ENCODE measurements around the gene PDCD1LG2.
A peak's percentile ranks its signal among the peaks of the same experiment; 100 is the strongest.

The PDCD1LG2 gene

DNA sequence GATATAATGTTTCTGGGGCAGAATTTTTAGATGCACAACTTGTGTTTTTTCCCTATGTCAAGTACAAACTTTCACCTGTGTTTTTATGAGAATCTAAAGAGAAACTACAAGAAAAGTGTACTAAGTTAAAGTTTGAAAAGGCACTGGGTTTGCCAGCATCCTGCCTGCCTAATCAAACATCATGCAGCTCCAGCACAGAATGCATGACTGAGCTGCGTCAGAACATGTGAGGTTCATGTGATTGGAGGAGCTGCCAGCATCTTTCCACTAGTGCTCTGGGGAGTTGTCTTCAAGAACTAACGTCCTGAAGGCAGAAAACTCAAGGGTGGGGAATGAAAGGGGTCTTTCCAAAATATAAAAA is 72.5 kb downstream of the PDCD1LG2 start:
- no peak overlapping the region for H3K9ac ChIP-seq (ENCODE audit: low read length)
- H3K36me3 ChIP-seq (ENCODE audit: control insufficient read depth, insufficient read depth, low read length) = no peaks in the 10 kb centered on the region
- H3K4me3 ChIP-seq (ENCODE audit: low read length) = no peak overlapping the region
- no peaks in the 10 kb centered on the region for H3K27me3 ChIP-seq (ENCODE audit: control insufficient read depth, insufficient read depth, low read length)
- H3K4me1 ChIP-seq (ENCODE audit: control insufficient read depth, insufficient read depth, low read length) = no peaks in the 10 kb centered on the region
- no peak overlapping the region for H3K27ac ChIP-seq (ENCODE audit: low read depth, low read length)

DNA sequence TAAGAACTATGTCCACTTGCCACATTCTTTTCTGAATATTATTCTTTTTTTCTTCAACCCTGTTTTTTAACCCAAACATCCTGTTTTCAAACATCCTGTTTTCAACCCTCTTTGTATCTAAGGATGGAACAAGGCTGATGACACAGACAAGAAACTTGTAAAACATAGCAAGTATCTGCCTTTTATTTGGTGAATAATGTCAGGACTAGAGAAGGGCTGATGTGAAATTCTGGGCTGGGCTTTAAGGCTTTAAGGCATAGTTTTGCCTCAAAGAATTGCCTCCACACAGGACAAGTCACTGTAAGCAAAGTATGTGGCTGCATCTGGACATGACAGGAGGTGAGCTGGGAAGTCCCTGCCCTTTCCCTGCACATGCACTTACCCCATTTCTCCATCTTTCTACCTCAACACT is 76.1 kb downstream of the PDCD1LG2 start:
- H3K36me3 ChIP-seq (ENCODE audit: control insufficient read depth, insufficient read depth, low read length) = no peaks in the 10 kb centered on the region
- no peaks in the 10 kb centered on the region for H3K4me1 ChIP-seq (ENCODE audit: control insufficient read depth, insufficient read depth, low read length)
- H3K4me3 ChIP-seq (ENCODE audit: low read length) = no peak overlapping the region
- H3K9ac ChIP-seq (ENCODE audit: low read length) = no peak overlapping the region
- no peaks in the 10 kb centered on the region for H3K27me3 ChIP-seq (ENCODE audit: control insufficient read depth, insufficient read depth, low read length)
- H3K27ac ChIP-seq (ENCODE audit: low read depth, low read length) = no peak overlapping the region

DNA sequence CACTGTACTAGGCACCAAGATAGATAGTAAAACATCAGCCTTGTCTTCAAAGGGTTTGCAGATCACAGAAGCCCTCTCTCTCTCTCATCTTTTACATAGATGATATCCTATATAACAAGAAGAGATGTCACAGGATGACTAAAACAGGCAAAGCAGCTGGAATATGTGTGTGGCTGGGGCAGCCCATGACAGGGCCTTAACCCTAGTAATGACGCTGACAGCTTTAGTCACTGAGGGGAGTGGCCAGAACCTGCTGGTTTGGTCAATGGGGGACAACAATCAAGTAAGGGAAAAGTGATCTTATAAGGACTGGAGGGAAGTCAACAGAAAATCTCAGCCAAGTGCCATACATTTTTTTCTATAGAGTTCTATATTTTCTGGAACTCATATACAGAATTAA is 76.7 kb downstream of the PDCD1LG2 start:
- Histone ChIP-seq H3K4me3 (ENCODE audit: low read length) (no peak overlapping the region), H3K9ac (ENCODE audit: low read length) (no peak overlapping the region), H3K36me3 (ENCODE audit: control insufficient read depth, insufficient read depth, low read length) (no peaks in the 10 kb centered on the region), H3K27ac (ENCODE audit: low read depth, low read length) (no peak overlapping the region), H3K4me1 (ENCODE audit: control insufficient read depth, insufficient read depth, low read length) (no peaks in the 10 kb centered on the region), H3K27me3 (ENCODE audit: control insufficient read depth, insufficient read depth, low read length) (no peaks in the 10 kb centered on the region)

DNA sequence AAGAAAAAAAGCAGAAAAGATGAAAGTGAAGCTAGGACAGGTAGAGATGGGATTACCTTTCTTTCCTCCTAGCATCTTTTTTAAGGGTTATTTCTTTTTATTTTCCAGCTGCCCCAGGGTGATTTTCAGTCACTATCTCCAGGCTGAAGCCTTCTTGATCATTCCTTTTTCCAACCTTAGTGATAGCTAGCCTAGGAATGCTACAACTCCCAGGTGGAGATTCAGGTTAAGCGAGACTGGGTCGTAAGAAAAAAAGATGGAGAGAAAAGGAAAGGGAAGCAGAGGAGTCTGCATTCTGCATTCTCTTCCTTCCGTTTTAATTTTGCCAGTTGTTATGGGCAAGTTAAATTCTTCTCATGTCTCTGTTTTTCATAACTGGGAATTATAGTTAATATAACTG is 81.9 kb downstream of the PDCD1LG2 start:
- Histone ChIP-seq H3K4me1 (ENCODE audit: control insufficient read depth, insufficient read depth, low read length) (no peaks in the 10 kb centered on the region), H3K27me3 (ENCODE audit: control insufficient read depth, insufficient read depth, low read length) (no peaks in the 10 kb centered on the region), H3K9ac (ENCODE audit: low read length) (no peak overlapping the region), H3K4me3 (ENCODE audit: low read length) (no peak overlapping the region), H3K27ac (ENCODE audit: low read depth, low read length) (no peak overlapping the region), H3K36me3 (ENCODE audit: control insufficient read depth, insufficient read depth, low read length) (no peaks in the 10 kb centered on the region)

DNA sequence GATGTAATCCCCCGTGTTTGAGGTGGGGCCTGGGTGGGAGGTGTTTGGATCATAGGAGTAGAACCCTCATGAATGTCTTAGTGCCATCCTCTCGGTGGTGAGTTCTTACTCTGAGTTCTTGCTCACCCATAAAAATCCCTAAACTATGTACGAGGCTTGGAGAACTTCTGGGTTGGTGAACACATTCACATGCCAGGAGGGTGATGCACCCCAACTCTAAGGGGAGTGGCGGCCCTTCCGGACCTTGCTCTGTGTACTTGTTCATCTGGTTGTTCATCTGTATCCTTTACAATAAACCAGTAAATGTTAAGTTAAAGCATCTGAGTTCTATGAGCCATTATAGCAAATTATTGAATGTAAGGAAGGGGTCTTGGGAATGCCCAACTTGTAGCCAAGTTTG is 82.6 kb downstream of the PDCD1LG2 start:
- Histone ChIP-seq H3K4me3 (ENCODE audit: low read length) (no peak overlapping the region), H3K4me1 (ENCODE audit: control insufficient read depth, insufficient read depth, low read length) (no peaks in the 10 kb centered on the region), H3K27me3 (ENCODE audit: control insufficient read depth, insufficient read depth, low read length) (no peaks in the 10 kb centered on the region)

DNA sequence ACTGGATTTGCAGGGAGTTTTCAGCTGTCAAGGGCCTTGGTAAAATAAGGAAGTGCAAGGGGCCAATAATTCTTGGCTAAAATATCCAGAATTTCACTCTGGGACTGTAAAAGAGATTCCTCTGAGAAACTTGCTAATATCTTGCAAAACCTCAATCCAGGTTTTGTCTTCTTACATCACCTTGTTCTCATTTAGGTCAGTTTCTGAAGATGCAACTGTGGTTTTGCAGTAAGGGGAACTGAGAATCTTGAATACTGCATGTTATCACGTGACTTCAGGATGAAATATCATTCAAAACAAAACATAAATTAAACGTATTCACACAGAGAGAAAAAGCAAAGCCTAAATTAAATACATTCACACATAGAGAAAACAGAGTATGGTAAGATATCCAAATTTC is 83.6 kb downstream of the PDCD1LG2 start:
- Histone ChIP-seq H3K9ac (ENCODE audit: low read length) (no peak overlapping the region), H3K4me3 (ENCODE audit: low read length) (no peak overlapping the region), H3K27ac (ENCODE audit: low read depth, low read length) (no peak overlapping the region), H3K36me3 (ENCODE audit: control insufficient read depth, insufficient read depth, low read length) (no peaks in the 10 kb centered on the region), H3K27me3 (ENCODE audit: control insufficient read depth, insufficient read depth, low read length) (no peaks in the 10 kb centered on the region), H3K4me1 (ENCODE audit: control insufficient read depth, insufficient read depth, low read length) (no peaks in the 10 kb centered on the region)

More for the DNA sequence above, 82.6 kb downstream of the PDCD1LG2 start:
- no peak overlapping the region for H3K9ac ChIP-seq (ENCODE audit: low read length)
- no peaks in the 10 kb centered on the region for H3K36me3 ChIP-seq (ENCODE audit: control insufficient read depth, insufficient read depth, low read length)
- no peak overlapping the region for H3K27ac ChIP-seq (ENCODE audit: low read depth, low read length)

DNA sequence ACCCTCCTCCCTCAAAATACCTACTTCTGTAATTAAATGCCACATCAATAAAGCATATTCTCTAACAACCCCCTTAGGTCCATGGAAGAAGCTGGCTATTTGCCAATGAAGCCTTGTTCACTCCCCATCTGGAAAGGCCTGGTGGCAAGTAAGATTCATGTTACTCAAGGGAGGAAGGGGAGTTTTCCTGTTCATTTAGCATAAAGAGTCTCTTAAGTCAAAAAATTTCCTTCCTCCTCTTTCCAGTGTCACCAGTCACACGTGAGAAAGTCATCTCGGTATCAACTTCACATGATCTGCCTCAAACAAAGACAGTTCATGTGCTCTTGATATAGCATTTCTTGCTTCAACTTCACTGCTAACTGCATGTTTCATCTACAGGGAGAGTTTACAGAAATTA is 85.8 kb downstream of the PDCD1LG2 start:
- H3K27me3 ChIP-seq (ENCODE audit: control insufficient read depth, insufficient read depth, low read length) = no peaks in the 10 kb centered on the region
- no peaks in the 10 kb centered on the region for H3K4me1 ChIP-seq (ENCODE audit: control insufficient read depth, insufficient read depth, low read length)
- H3K27ac ChIP-seq (ENCODE audit: low read depth, low read length) = no peak overlapping the region
- H3K36me3 ChIP-seq (ENCODE audit: control insufficient read depth, insufficient read depth, low read length) = no peaks in the 10 kb centered on the region
- H3K9ac ChIP-seq (ENCODE audit: low read length) = no peak overlapping the region
- H3K4me3 ChIP-seq (ENCODE audit: low read length) = no peak overlapping the region

DNA sequence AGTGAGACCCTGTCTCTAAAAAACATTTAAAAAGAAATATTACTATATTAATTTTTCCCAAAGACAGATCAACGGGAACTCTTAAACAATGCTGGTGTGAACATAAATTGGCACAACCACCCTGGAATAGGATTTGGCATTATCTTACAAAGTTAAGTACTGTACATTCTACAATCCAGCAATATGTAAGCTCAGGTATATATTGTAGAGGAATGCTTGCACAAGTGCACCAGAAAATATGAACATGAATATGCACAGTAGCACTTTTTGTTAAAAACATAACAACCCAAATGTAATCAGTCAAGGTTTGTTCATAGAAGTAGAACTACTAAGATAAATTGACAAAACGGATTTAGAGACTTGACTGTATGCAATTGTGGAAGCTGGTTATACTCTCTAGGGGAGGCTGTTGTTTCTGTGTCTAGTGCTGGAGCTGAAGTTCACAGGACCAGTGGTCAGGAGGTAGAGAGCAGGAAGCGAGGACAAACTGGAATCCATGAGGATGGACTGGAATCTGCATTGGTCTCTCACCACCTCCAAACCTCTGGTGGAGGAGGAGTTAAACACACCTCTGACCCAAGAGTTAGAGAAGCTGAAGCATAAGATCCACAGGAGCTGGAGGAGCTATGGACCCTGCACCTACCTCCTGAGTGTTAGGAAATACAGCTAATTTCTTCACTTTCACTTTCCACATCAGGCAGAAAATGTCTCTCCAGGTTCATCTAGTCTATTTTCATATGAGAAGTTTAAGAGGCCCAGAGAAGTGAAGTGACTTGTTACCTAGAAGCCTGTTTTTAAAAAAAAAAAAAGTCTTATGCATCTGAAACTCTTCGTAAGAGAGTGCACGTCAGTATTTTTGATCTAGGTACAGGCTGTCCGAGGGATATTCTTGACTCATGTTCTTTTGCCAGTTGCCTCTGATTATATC is 98.2 kb downstream of the PDCD1LG2 start:
- H3K4me1 ChIP-seq (ENCODE audit: control insufficient read depth, insufficient read depth, low read length) = no peaks in the 10 kb centered on the region
- H3K9ac ChIP-seq (ENCODE audit: low read length) = no peak overlapping the region
- no peak overlapping the region for H3K27ac ChIP-seq (ENCODE audit: low read depth, low read length)
- no peaks in the 10 kb centered on the region for H3K36me3 ChIP-seq (ENCODE audit: control insufficient read depth, insufficient read depth, low read length)
- H3K4me3 ChIP-seq (ENCODE audit: low read length) = peak overlapping the region; percentile 60
- no peaks in the 10 kb centered on the region for H3K27me3 ChIP-seq (ENCODE audit: control insufficient read depth, insufficient read depth, low read length)

DNA sequence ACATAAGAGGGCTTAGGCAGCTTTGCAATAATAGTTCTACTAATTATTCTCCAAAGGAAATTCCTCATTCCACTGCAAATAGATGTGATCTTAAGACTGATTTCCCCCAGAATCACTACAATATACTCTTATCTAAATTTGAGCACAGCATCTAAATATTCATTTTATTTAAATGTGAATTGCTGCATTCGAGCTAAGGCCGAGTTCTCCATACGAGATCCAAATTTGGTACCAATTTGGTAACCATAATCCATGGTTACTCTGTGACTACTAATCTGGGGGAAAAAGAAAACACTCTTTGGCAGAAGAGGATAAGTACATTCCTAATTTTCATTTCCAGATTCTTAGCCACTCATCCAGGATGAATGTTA is 98.9 kb downstream of the PDCD1LG2 start:
- Histone ChIP-seq H3K4me1 (ENCODE audit: control insufficient read depth, insufficient read depth, low read length) (no peaks in the 10 kb centered on the region), H3K27ac (ENCODE audit: low read depth, low read length) (no peak overlapping the region), H3K4me3 (ENCODE audit: low read length) (peak overlapping the region; percentile 60), H3K9ac (ENCODE audit: low read length) (no peak overlapping the region), H3K36me3 (ENCODE audit: control insufficient read depth, insufficient read depth, low read length) (no peaks in the 10 kb centered on the region), H3K27me3 (ENCODE audit: control insufficient read depth, insufficient read depth, low read length) (no peaks in the 10 kb centered on the region)

DNA sequence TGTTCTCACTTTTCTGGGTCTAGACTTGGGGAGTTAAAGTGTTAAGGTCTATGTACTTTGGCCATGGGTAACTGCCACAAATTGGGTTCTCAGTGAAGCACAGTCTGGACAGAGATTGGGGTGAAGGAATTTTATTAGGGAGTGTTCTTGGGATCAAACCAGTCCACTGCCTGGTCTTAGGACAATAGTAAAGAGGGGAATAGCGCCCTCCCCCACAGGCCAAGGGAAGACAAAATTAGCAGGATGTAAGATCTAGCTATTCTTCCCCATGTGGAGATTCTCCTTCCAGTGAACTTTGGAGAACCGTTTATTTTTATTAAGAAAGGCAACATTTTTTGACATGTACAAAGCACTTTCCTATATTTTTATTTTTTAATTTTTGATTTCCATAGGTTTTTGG is 100.2 kb downstream of the PDCD1LG2 start:
- Histone ChIP-seq H3K4me1 (ENCODE audit: control insufficient read depth, insufficient read depth, low read length) (no peaks in the 10 kb centered on the region), H3K27me3 (ENCODE audit: control insufficient read depth, insufficient read depth, low read length) (no peaks in the 10 kb centered on the region), H3K4me3 (ENCODE audit: low read length) (no peak overlapping the region), H3K27ac (ENCODE audit: low read depth, low read length) (no peak overlapping the region), H3K9ac (ENCODE audit: low read length) (no peak overlapping the region), H3K36me3 (ENCODE audit: control insufficient read depth, insufficient read depth, low read length) (no peaks in the 10 kb centered on the region)

DNA sequence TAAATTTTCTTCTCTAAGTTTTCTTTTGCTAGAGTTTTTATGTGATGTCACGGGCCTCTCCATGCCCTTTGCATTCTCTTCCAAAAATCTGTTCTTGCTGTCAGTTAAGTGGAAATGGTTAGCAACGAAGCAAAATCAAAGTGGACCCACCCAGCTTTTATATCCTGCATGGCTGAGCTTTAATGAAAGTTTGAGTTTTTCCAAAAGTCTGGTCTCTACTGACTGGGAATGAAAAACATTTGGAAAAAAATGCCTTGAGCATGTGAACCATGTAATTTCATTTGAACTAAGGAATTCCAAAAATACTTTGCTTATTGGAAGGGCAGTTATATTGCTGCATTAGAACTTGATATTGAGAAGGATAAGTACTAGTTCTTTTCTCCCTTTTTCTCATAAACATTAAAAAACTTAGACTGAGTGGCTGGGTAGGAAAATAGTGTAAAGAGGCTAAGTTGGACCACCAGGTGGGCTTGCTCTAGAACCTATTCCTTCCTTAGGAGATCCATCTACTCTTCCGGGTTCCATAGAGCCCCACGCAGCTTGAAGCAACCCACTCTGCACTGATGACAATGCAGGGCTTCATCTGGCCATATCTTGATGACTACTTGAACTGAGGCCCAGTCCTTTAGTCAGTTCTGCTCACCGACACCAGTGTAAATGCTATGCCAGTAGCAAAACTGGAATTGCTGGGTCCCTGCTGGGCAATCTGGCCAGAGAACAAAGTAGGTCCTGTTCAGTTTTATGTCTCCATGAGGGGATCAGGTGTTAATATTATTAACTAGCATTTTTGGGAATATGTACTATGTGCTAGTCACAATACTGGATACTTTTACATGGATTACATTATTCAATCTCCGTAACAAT is 101.2 kb downstream of the PDCD1LG2 start:
- no peak overlapping the region for H3K9ac ChIP-seq (ENCODE audit: low read length)
- no peaks in the 10 kb centered on the region for H3K27me3 ChIP-seq (ENCODE audit: control insufficient read depth, insufficient read depth, low read length)
- H3K4me1 ChIP-seq (ENCODE audit: control insufficient read depth, insufficient read depth, low read length) = no peaks in the 10 kb centered on the region
- no peak overlapping the region for H3K4me3 ChIP-seq (ENCODE audit: low read length)
- H3K36me3 ChIP-seq (ENCODE audit: control insufficient read depth, insufficient read depth, low read length) = no peaks in the 10 kb centered on the region
- H3K27ac ChIP-seq (ENCODE audit: low read depth, low read length) = no peak overlapping the region

DNA sequence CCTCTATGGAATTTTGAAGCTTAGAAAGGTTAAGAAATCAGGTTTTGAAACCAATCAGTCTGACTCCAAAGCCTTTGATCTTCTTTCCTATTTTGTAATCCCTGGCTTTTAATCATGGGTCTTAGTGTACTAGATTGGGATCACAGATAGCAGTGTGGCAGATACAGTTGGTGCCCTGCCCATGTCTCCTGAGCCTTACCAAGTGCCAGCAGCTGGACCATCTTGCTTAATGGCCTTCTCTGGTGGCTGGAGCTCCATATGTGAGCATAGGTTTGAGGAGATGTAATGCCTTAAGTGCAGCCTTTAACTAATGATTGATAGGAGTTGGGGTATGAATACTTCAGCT is 101.8 kb downstream of the PDCD1LG2 start:
- H3K36me3 ChIP-seq (ENCODE audit: control insufficient read depth, insufficient read depth, low read length) = no peaks in the 10 kb centered on the region
- H3K27me3 ChIP-seq (ENCODE audit: control insufficient read depth, insufficient read depth, low read length) = no peaks in the 10 kb centered on the region
- no peak overlapping the region for H3K27ac ChIP-seq (ENCODE audit: low read depth, low read length)
- no peak overlapping the region for H3K4me3 ChIP-seq (ENCODE audit: low read length)
- H3K9ac ChIP-seq (ENCODE audit: low read length) = no peak overlapping the region
- no peaks in the 10 kb centered on the region for H3K4me1 ChIP-seq (ENCODE audit: control insufficient read depth, insufficient read depth, low read length)

Data from rectal smooth muscle tissue (tissue), 1 donor.